ENCODE results near the gene MRPS25. TPM values are rescaled to one million over a fixed set of nuclear protein-coding genes. Genes with fewer than 3 reads are reported as not detected.

MRPS25 gene
- total and polyA plus RNA-seq, 9 of the 15 experiments (the other 6 are each of a cell fraction or from before 2014, with no cell fraction given), result 34.3 to 129 (median 78.2) TPM

DNA sequence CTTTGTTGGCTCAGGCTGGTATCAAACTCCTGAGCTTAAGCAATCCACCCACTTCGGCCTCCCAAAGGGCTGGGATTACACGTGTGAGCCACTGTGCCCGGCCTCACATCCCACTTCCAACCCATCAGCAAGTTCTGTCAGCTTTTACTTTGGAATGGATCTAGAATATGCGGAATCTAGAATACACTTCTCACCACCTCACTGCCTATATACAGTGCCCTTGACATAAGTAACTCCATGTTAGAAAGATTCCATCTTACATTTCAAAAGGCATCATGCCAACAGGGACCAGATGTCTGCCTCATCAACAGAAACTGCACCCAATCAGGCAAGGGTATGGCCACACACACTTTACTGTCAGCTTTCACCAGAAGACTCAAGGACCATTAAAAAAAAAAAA lies 43.8 kb upstream of the MRPS25 start (continued):
- TF ChIP-seq, protein P1, sequence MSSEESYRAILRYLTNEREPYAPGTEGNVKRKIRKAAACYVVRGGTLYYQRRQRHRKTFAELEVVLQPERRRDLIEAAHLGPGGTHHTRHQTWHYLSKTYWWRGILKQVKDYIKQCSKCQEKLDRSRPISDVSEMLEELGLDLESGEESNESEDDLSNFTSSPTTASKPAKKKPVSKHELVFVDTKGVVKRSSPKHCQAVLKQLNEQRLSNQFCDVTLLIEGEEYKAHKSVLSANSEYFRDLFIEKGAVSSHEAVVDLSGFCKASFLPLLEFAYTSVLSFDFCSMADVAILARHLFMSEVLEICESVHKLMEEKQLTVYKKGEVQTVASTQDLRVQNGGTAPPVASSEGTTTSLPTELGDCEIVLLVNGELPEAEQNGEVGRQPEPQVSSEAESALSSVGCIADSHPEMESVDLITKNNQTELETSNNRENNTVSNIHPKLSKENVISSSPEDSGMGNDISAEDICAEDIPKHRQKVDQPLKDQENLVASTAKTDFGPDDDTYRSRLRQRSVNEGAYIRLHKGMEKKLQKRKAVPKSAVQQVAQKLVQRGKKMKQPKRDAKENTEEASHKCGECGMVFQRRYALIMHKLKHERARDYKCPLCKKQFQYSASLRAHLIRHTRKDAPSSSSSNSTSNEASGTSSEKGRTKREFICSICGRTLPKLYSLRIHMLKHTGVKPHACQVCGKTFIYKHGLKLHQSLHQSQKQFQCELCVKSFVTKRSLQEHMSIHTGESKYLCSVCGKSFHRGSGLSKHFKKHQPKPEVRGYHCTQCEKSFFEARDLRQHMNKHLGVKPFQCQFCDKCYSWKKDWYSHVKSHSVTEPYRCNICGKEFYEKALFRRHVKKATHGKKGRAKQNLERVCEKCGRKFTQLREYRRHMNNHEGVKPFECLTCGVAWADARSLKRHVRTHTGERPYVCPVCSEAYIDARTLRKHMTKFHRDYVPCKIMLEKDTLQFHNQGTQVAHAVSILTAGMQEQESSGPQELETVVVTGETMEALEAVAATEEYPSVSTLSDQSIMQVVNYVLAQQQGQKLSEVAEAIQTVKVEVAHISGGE (CRISPR knock-in tag; IDR thresholded peaks at IDR 0.05), result no peak
- TF ChIP-seq, protein P2, sequence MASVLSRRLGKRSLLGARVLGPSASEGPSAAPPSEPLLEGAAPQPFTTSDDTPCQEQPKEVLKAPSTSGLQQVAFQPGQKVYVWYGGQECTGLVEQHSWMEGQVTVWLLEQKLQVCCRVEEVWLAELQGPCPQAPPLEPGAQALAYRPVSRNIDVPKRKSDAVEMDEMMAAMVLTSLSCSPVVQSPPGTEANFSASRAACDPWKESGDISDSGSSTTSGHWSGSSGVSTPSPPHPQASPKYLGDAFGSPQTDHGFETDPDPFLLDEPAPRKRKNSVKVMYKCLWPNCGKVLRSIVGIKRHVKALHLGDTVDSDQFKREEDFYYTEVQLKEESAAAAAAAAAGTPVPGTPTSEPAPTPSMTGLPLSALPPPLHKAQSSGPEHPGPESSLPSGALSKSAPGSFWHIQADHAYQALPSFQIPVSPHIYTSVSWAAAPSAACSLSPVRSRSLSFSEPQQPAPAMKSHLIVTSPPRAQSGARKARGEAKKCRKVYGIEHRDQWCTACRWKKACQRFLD (CRISPR knock-in tag; IDR thresholded peaks at IDR 0.05), result no peak
- TF ChIP-seq ZNF41 (CRISPR knock-in tag; conservative IDR thresholded peaks at IDR 0.05) (no peak), HDAC8 (tag; IDR thresholded peaks at IDR 0.05) (0 out of 2 replicates have a peak, but pooled peaks have one; percentile 49), ESRRA (IDR thresholded peaks at IDR 0.05; ENCODE audit: borderline replicate concordance, low read depth) (no peak), ZSCAN29 (IDR thresholded peaks at IDR 0.05) (no peak), DDX20 (tag; IDR thresholded peaks at IDR 0.05; ENCODE audit: low read depth) (0 out of 2 replicates have a peak, but pooled peaks have one; percentile 27), MCM3 (IDR thresholded peaks at IDR 0.05) (no peak), ZNF586 (CRISPR knock-in tag; conservative IDR thresholded peaks at IDR 0.05) (no peak), U2AF2 (optimal IDR thresholded peaks at IDR 0.05; ENCODE audit: low read depth, low read length) (no peak)
- TF ChIP-seq, protein P3, sequence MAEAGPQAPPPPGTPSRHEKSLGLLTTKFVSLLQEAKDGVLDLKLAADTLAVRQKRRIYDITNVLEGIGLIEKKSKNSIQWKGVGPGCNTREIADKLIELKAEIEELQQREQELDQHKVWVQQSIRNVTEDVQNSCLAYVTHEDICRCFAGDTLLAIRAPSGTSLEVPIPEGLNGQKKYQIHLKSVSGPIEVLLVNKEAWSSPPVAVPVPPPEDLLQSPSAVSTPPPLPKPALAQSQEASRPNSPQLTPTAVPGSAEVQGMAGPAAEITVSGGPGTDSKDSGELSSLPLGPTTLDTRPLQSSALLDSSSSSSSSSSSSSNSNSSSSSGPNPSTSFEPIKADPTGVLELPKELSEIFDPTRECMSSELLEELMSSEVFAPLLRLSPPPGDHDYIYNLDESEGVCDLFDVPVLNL (CRISPR knock-in tag; IDR thresholded peaks at IDR 0.05; ENCODE audit: low read depth), result no peak
- TF ChIP-seq, protein P4, sequence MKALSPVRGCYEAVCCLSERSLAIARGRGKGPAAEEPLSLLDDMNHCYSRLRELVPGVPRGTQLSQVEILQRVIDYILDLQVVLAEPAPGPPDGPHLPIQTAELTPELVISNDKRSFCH (CRISPR knock-in tag; IDR thresholded peaks at IDR 0.05), result no peak
- TF ChIP-seq, protein P4 (tag; IDR thresholded peaks at IDR 0.05), result peak; percentile 29; the same call in 1 of the 2 replicates
- TF ChIP-seq, protein P5, sequence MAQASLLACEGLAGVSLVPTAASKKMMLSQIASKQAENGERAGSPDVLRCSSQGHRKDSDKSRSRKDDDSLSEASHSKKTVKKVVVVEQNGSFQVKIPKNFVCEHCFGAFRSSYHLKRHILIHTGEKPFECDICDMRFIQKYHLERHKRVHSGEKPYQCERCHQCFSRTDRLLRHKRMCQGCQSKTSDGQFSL (CRISPR knock-in tag; IDR thresholded peaks at IDR 0.05), result no peak
- TF ChIP-seq, protein P5 (tag; IDR thresholded peaks at IDR 0.05), result 0 out of 4 replicates have a peak, but pooled peaks of 1 of the 2 experiments have one; percentile 34
- TF ChIP-seq, protein P6, sequence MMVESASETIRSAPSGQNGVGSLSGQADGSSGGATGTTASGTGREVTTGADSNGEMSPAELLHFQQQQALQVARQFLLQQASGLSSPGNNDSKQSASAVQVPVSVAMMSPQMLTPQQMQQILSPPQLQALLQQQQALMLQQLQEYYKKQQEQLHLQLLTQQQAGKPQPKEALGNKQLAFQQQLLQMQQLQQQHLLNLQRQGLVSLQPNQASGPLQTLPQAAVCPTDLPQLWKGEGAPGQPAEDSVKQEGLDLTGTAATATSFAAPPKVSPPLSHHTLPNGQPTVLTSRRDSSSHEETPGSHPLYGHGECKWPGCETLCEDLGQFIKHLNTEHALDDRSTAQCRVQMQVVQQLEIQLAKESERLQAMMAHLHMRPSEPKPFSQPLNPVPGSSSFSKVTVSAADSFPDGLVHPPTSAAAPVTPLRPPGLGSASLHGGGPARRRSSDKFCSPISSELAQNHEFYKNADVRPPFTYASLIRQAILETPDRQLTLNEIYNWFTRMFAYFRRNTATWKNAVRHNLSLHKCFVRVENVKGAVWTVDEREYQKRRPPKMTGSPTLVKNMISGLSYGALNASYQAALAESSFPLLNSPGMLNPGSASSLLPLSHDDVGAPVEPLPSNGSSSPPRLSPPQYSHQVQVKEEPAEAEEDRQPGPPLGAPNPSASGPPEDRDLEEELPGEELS (CRISPR knock-in tag; IDR thresholded peaks at IDR 0.05; ENCODE audit: borderline replicate concordance), result no peak

Data from K562 (cell line).